ENCODE data around the gene FSTL4. TPM values are rescaled to one million over a fixed set of nuclear protein-coding genes. Genes with fewer than 3 reads are reported as not detected.

FSTL4 gene
- total RNA-seq, 2 donors from 2014 or later: 4.5 to 10.1 TPM

- intact Hi-C loops (cut with DNase I): no loop called here
- DNase-seq (ENCODE audit: low spot score): no peak
- no peaks in the 10 kb centered on the region for H3K27me3 ChIP-seq (replicated peaks; ENCODE audit: insufficient read depth)
- TF ChIP-seq POLR2A (IDR thresholded peaks at IDR 0.05) (no peak), CTCF (IDR thresholded peaks at IDR 0.05) (no peak), POLR2AphosphoS5 (IDR thresholded peaks at IDR 0.05) (no peak)
- H3K27ac ChIP-seq: no peak overlapping the region
- H3K4me1 ChIP-seq (replicated peaks): no peaks in the 10 kb centered on the region
- H3K36me3 ChIP-seq: no peaks in the 10 kb centered on the region
- no peak overlapping the region for H3K4me3 ChIP-seq
- H3K9me3 ChIP-seq: no peaks in the 10 kb centered on the region
- 85% methylated on average over 9 of the region's 9 CpGs for WGBS
These were observed 371.8 kb downstream of the FSTL4 start for GRCh38 chr5:133240425-133241091.

- intact Hi-C loops (cut with DNase I): no loop called here
- H3K27ac ChIP-seq: no peak overlapping the region
- no peaks in the 10 kb centered on the region for H3K36me3 ChIP-seq
- no peak overlapping the region for H3K4me3 ChIP-seq
- no peaks in the 10 kb centered on the region for H3K27me3 ChIP-seq (replicated peaks; ENCODE audit: insufficient read depth)
- WGBS: 93% methylated on average over 34 of the region's 35 CpGs
- no peaks in the 10 kb centered on the region for H3K4me1 ChIP-seq (replicated peaks)
- H3K9me3 ChIP-seq: no peaks in the 10 kb centered on the region
- TF ChIP-seq CTCF (IDR thresholded peaks at IDR 0.05): no peak
- no peak for TF ChIP-seq POLR2AphosphoS5 (IDR thresholded peaks at IDR 0.05)
- no peak for TF ChIP-seq POLR2A (IDR thresholded peaks at IDR 0.05)
- no peak for DNase-seq (ENCODE audit: low spot score)
These were observed 373.7 kb downstream of the FSTL4 start for GRCh38 chr5:133238426-133239205.

GRCh38 chr5:133236976-133237375 is 375.4 kb downstream of the FSTL4 start:
- intact Hi-C loops (cut with DNase I): no loop called here

GRCh38 chr5:133236541-133236951 is 375.8 kb downstream of the FSTL4 start:
- no peaks in the 10 kb centered on the region for H3K9me3 ChIP-seq
- no peaks in the 10 kb centered on the region for H3K27me3 ChIP-seq (replicated peaks; ENCODE audit: insufficient read depth)
- intact Hi-C loops (cut with DNase I): no loop called here
- TF ChIP-seq CTCF (IDR thresholded peaks at IDR 0.05) (no peak), POLR2AphosphoS5 (IDR thresholded peaks at IDR 0.05) (no peak), POLR2A (IDR thresholded peaks at IDR 0.05) (no peak)
- no peak overlapping the region for H3K4me3 ChIP-seq
- WGBS: 90% methylated on average over 8 of the region's 8 CpGs
- H3K36me3 ChIP-seq: no peaks in the 10 kb centered on the region
- DNase-seq (ENCODE audit: low spot score): no peak
- no peaks in the 10 kb centered on the region for H3K4me1 ChIP-seq (replicated peaks)
- no peak overlapping the region for H3K27ac ChIP-seq

More at GRCh38 chr5:133236976-133237375, 375.4 kb downstream of the FSTL4 start:
- no peaks in the 10 kb centered on the region for H3K4me1 ChIP-seq (replicated peaks)
- no peaks in the 10 kb centered on the region for H3K36me3 ChIP-seq
- WGBS: 79% methylated on average over 12 of the region's 12 CpGs
- H3K4me3 ChIP-seq: no peak overlapping the region
- TF ChIP-seq CTCF (IDR thresholded peaks at IDR 0.05) (no peak), POLR2AphosphoS5 (IDR thresholded peaks at IDR 0.05) (no peak), POLR2A (IDR thresholded peaks at IDR 0.05) (no peak)
- no peaks in the 10 kb centered on the region for H3K27me3 ChIP-seq (replicated peaks; ENCODE audit: insufficient read depth)
- no peak for DNase-seq (ENCODE audit: low spot score)
- H3K9me3 ChIP-seq: no peaks in the 10 kb centered on the region
- H3K27ac ChIP-seq: no peak overlapping the region

All from prostate gland (tissue), 2 donors.